22Rv1 (cell line): Measurements from ENCODE around the gene CHD6.

Experiments used
- CTCF ChIP-seq: fragments of 450-650 bp; IDR thresholded peaks from 2 replicates; pipeline ENCODE4 v1.5.1; 2017; ENCODE audit warnings: mild to moderate bottlenecking
- ZFX ChIP-seq: fragments of 450-650 bp; IDR thresholded peaks from 2 replicates; pipeline ENCODE4 v1.6.1; 2017; ENCODE audit warnings: antibody characterized with exemption, borderline replicate concordance

GRCh38 chr20:41505184-41505583, 113.0 kb downstream of the CHD6 start:
- TF ChIP-seq CTCF, result no peak
- TF ChIP-seq ZFX, result no peak
